Gastrocnemius medialis (tissue), 4 donors: ENCODE results near the gene TMEM214. TPM values are rescaled to one million over a fixed set of nuclear protein-coding genes. Genes with fewer than 3 reads are reported as not detected.

Experiments used
- ATAC-seq, 2 donors: fragments of 150-250 bp; one replicate each; pipeline ENCODE4 v1.9.1; 2016
- DNase-seq, 2 donors: peaks; one replicate each; pipeline ENCODE4 v3.0.0-alpha.2; 2019
- H3K27ac ChIP-seq, 4 donors: fragments of 200-600 bp; sonication (generic); 1 replicate in 1 of 4; 2 replicates in 3 of 4; pipeline ENCODE4 v1.5.1; 2016 to 2018; ENCODE audit warnings: mild to moderate bottlenecking in 2 of 4, moderate library complexity in 1 of 4
- H3K27me3 ChIP-seq, 3 donors: fragments of 200-600 bp; sonication (generic) in 2 of 3; 1 replicate in 1 of 3; 2 replicates in 2 of 3; pipeline versions ENCODE4 v1.5.1 to v1.6.0; 2016 to 2019; ENCODE audit warnings: mild to moderate bottlenecking in 1 of 3, moderate library complexity in 1 of 3
- H3K36me3 ChIP-seq, 2 donors: fragments of 200-600 bp; sonication (generic) in 1 of 2; one replicate each; pipeline ENCODE4 v1.5.1; 2017 to 2018
- H3K4me1 ChIP-seq, 2 donors: fragments of 200-600 bp; sonication (generic) in 1 of 2; one replicate each; pipeline ENCODE4 v1.5.1; 2016 to 2017; ENCODE audit warnings: mild to moderate bottlenecking in 2 of 2
- H3K4me3 ChIP-seq, 4 donors: fragments of 200-600 bp; sonication (generic) in 3 of 4; 1 replicate in 1 of 4; 2 replicates in 3 of 4; pipeline ENCODE4 v1.5.1; 2016 to 2019; ENCODE audit warnings: mild to moderate bottlenecking in 2 of 4
- H3K9me3 ChIP-seq, 3 donors: fragments of 200-600 bp; sonication (generic) in 2 of 3; 1 replicate in 1 of 3; 2 replicates in 2 of 3; pipeline ENCODE4 v1.5.1; 2016 to 2019
- CTCF ChIP-seq, 5 experiments: fragments of 450-650 bp in 3 of 5; fragments of 200-600 bp in 2 of 5; sonication (generic) in 2 of 5; IDR thresholded peaks in 4 of 5; conservative IDR thresholded peaks in 1 of 5; 1 replicate in 4 of 5; 2 replicates in 1 of 5; pipeline ENCODE4 v1.5.1; 2016 to 2019; ENCODE audit warnings: antibody characterized with exemption in 5 of 5, mild to moderate bottlenecking in 3 of 5, moderate library complexity in 3 of 5
- POLR2A ChIP-seq, 2 donors: fragments of 450-650 bp; IDR thresholded peaks; one replicate each; pipeline ENCODE4 v1.6.1; 2017; ENCODE audit warnings: antibody characterized with exemption in 2 of 2, mild to moderate bottlenecking in 2 of 2, moderate library complexity in 2 of 2
- in situ Hi-C, 4 donors: fragments of 200-750 bp; cut with MboI; loops; one replicate each; pipeline versions ENCODE4 v1.15.0 to v1.8.0; 2017; ENCODE audit warnings: low sequenced_read_pairs in 4 of 4
- intact Hi-C: fragments of 100-400 bp; cut with DNase I; formaldehyde crosslinking; loops from one replicate; pipeline ENCODE4 v1.15.1; 2023; ENCODE audit warnings: low total_unique reads
- total RNA-seq, 4 donors: library from RNA; depleted of rRNA; stranded (reverse); fragments of >200 nt; gene quantifications; one replicate each; pipeline versions ENCODE4 v1.1.0 to v1.2.3, GENCODE V29; 2016

The TMEM214 gene
- total RNA-seq, 4 donors from 2014 or later, result 20.0 to 37.7 (median 24.9) TPM

GRCh38 chr2:27086724-27087593 is 54.2 kb downstream of the TMEM214 start, which contains the start of gene KHK:
Gene KHK (plus strand): TSS chr2:27086772. CDS start chr2:27087260, 488 bp downstream.
- H3K27me3 ChIP-seq, result no peaks in the 10 kb centered on the region
- in situ Hi-C loops (loop anchor here (5.0 to 10.0 kb wide), 3 partner anchors 52 to 122 kb away; partner anchors contain the start of genes TMEM214 (in 3 of the 4) and MAPRE3 (in 1 of the 4)), intact Hi-C loops (loop anchor here (1.0 to 10.0 kb wide), 5 partner anchors 16 to 288 kb away; partner anchors contain the start of genes ATRAID, EIF2B4, OST4 and SLC5A6)
- TF ChIP-seq CTCF (IDR thresholded peaks at IDR 0.05 in 4 of 5, conservative IDR thresholded peaks at IDR 0.05 in 1 of 5) (no peak), POLR2A (IDR thresholded peaks at IDR 0.05) (no peak)
- H3K36me3 ChIP-seq, result no peaks in the 10 kb centered on the region
- peak within 1 kb of the TSS; percentile 70 to 95 (median 86) for H3K4me3 ChIP-seq
- DNase-seq, result peak in 1 of 2 donors; percentile 41
- peaks cover 19 to 34% of the 10 kb centered on the region in 2 donors for H3K4me1 ChIP-seq
- H3K9me3 ChIP-seq, result no peaks in the 10 kb centered on the region
- ATAC-seq, result no peak
- H3K27ac ChIP-seq, result peak within 1 kb of the TSS; percentile 88 to 97 (median 94)

DNA sequence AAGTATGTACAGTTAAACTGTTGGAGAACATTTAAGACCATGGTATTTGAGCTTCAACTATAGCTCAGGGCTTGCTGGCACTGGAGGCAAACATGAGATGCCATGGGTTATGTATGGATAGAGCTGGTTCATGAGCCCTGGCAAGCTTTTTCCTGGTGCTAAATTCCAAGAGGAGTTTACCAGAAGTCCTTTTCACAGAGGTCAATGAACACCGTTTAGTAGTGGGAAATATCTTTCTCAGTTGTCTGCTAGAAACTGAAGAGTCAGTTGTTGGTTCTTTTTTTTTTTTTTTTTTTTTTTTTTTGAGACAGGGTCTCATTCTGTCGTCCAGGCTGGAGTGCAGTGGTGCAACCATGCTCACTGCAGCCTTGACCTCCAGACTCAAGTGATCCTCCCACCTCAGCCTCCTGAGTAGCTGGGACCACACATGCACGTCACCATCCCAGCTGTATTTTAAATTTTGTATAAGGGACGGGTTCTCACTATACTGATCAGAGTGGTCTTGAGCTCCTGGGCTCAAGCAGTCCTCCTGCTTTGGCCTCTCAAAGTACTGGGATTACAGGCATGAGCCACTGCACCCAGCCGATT is 55.2 kb downstream of the TMEM214 start:
- ATAC-seq (no peak), DNase-seq (no peak)
- no peaks in the 10 kb centered on the region for H3K36me3 ChIP-seq
- in situ Hi-C loops, result loop anchor here (5.0 to 10.0 kb wide), 3 partner anchors 53 to 123 kb away; partner anchors contain the start of genes TMEM214 (in 3 of the 4) and MAPRE3 (in 1 of the 4)
- H3K9me3 ChIP-seq, result no peaks in the 10 kb centered on the region
- H3K4me3 ChIP-seq, result no peak overlapping the region
- H3K27ac ChIP-seq, result no peak overlapping the region
- intact Hi-C loops, result loop anchor here (5.0 to 10.0 kb wide), 2 partner anchors 56 to 287 kb away; partner anchors contain the start of genes EIF2B4, SNX17 and TMEM214
- H3K4me1 ChIP-seq, result peaks cover 13 to 24% of the 10 kb centered on the region in 2 donors
- TF ChIP-seq POLR2A (IDR thresholded peaks at IDR 0.05) (no peak), CTCF (IDR thresholded peaks at IDR 0.05 in 4 of 5, conservative IDR thresholded peaks at IDR 0.05 in 1 of 5) (no peak)
- H3K27me3 ChIP-seq, result no peaks in the 10 kb centered on the region

DNA sequence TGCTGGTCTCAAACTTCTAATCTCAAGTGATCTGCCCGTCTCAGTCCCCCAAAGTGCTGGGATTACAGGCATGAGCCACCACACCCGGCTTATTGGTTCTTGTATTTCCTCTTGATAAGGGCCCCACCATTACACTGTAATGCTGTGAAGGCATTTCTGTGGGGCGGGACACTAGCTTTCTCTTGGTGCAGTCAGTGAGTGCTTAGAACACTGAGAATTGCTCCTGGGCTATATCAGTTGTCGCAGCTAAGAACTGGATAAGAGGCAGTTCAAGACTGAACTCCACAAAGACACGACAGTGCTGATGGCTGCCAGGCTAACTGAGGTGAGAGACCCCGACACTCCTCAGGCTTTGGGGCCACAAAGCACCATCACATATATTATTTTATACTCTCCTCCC is 55.9 kb downstream of the TMEM214 start:
- Histone ChIP-seq H3K27ac (no peak overlapping the region), H3K9me3 (no peaks in the 10 kb centered on the region), H3K36me3 (no peaks in the 10 kb centered on the region), H3K4me3 (no peak overlapping the region), H3K27me3 (no peaks in the 10 kb centered on the region), H3K4me1 (peaks cover 13 to 22% of the 10 kb centered on the region in 2 donors)
- in situ Hi-C loops, result loop anchor here (5.0 to 10.0 kb wide), 3 partner anchors 54 to 124 kb away; partner anchors contain the start of genes TMEM214 (in 3 of the 4) and MAPRE3 (in 1 of the 4)
- TF ChIP-seq POLR2A (IDR thresholded peaks at IDR 0.05) (no peak), CTCF (IDR thresholded peaks at IDR 0.05 in 4 of 5, conservative IDR thresholded peaks at IDR 0.05 in 1 of 5) (no peak)
- DNase-seq (no peak), ATAC-seq (no peak)
- intact Hi-C loops, result loop anchor here (5.0 to 10.0 kb wide), 2 partner anchors 56 to 286 kb away; partner anchors contain the start of genes EIF2B4, SNX17 and TMEM214

DNA sequence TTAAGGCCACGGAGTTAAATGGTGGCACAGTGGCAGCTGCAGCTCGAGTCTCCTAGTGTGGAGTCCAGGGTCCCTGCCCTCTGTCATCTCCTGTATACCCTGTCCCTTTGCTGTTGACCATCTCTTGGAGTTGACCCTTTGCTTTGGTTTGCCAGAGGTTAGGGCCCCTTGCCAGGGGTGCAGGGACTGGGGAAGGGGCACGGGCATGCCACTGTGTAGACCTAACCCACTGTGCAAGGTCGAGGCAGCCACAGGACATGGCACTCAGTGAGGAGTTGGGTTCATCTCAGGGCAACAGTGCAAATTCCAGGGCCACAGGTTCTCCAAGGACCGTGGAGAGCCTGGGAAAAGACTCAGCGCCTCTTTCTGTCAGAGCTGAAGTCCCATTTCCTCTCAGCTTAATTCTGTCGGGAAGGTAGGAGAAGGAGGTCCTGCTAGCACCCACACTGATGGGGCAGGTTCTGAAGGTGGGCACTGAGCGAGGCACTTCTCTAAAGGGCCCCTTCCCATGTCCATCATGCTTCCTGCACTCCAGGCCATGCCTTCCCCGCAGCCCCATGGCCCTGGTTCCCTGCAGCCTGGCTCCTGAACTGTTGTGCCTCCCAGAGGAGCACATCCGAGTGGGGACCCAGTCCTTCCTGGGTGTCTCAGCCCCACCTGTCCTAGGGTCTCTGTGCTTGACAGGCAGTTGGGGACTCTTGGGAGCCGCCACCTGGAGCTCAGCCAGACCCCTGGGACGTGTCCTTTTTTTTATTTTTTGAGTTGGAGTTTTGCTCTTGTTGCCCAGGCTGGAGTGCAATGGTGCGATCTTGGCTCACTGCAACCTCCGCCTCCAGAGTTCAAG is 56.6 kb downstream of the TMEM214 start:
- TF ChIP-seq CTCF (IDR thresholded peaks at IDR 0.05 in 4 of 5, conservative IDR thresholded peaks at IDR 0.05 in 1 of 5) (no peak), POLR2A (IDR thresholded peaks at IDR 0.05) (no peak)
- peaks cover 13 to 17% of the 10 kb centered on the region in 2 donors for H3K4me1 ChIP-seq
- H3K36me3 ChIP-seq, result no peaks in the 10 kb centered on the region
- in situ Hi-C loops, result loop anchor here (5.0 to 10.0 kb wide), 3 partner anchors 55 to 125 kb away; partner anchors contain the start of genes TMEM214 (in 3 of the 4) and MAPRE3 (in 1 of the 4)
- intact Hi-C loops, result loop anchor here (5.0 to 10.0 kb wide), 2 partner anchors 57 to 285 kb away; partner anchors contain the start of genes EIF2B4, SNX17 and TMEM214
- H3K4me3 ChIP-seq, result no peak overlapping the region
- no peaks in the 10 kb centered on the region for H3K27me3 ChIP-seq
- DNase-seq, result no peak
- no peak overlapping the region for H3K27ac ChIP-seq
- H3K9me3 ChIP-seq, result no peaks in the 10 kb centered on the region
- ATAC-seq, result no peak
